Right ventricle myocardium superior (tissue), 1 donor: ENCODE data around the gene KLF7. TPM values are rescaled to one million over a fixed set of nuclear protein-coding genes. Genes with fewer than 3 reads are reported as not detected.

Experiments used
- ATAC-seq: fragments of 200-7000 bp; cut with Tn5 transposase; one replicate; pipeline ENCODE4 v1.9.1; 2020; ENCODE audit warnings: mild to moderate bottlenecking; ENCODE audit not compliant: poor library complexity
- DNase-seq: peaks from one replicate; pipeline ENCODE4 v3.0.0-alpha.2; 2020
- intact Hi-C: fragments of 100-400 bp; cut with DNase I; formaldehyde crosslinking; loops from one replicate; pipeline ENCODE4 v1.11.2; 2022
- total RNA-seq: library from RNA; stranded (reverse); fragmentation: NEBNext Ultra II Directional; extraction: Animal tissue kit (Norgen Biotek cat#: 25700); gene quantifications from one replicate; pipeline ENCODE4 v1.2.1, GENCODE V29; 2021
- donor health status: DM: no; HTN: yes; CAD: no; lungs with severe emphysema.

The KLF7 gene
- total RNA-seq, 1 donor from 2014 or later, result 19.2 TPM

GRCh38 chr2:207154556-207155510, 10.9 kb downstream of the KLF7 start:
- ATAC-seq (no peak), DNase-seq (no peak)
- intact Hi-C loops, result no loop called here

- no peak for ATAC-seq
- intact Hi-C loops, result no loop called here
- DNase-seq, result no peak
Measured at GRCh38 chr2:207153266-207153975, 12.3 kb downstream of the KLF7 start.

- intact Hi-C loops, result no loop called here
Measured at GRCh38 chr2:207151048-207151447, 14.7 kb downstream of the KLF7 start.

GRCh38 chr2:207150284-207150683, 15.5 kb downstream of the KLF7 start:
- intact Hi-C loops, result no loop called here
- DNase-seq (no peak), ATAC-seq (no peak)

More at GRCh38 chr2:207151048-207151447, 14.7 kb downstream of the KLF7 start:
- ATAC-seq (no peak), DNase-seq (no peak)

- peak; percentile 76 for ATAC-seq
- intact Hi-C loops, result no loop called here
- DNase-seq, result peak; percentile 57
Measured at GRCh38 chr2:207149249-207150213, 16.2 kb downstream of the KLF7 start.

- ATAC-seq (no peak), DNase-seq (no peak)
- intact Hi-C loops, result no loop called here
Measured at GRCh38 chr2:207148020-207148419, 17.7 kb downstream of the KLF7 start.

GRCh38 chr2:207144173-207144785, 21.5 kb downstream of the KLF7 start:
- no peak for DNase-seq
- intact Hi-C loops, result no loop called here

GRCh38 chr2:207143215-207144172, 22.3 kb downstream of the KLF7 start:
- peak; percentile 84 for ATAC-seq
- intact Hi-C loops, result no loop called here
- DNase-seq, result peak; percentile 85

More at GRCh38 chr2:207144173-207144785, 21.5 kb downstream of the KLF7 start:
- no peak for ATAC-seq

- intact Hi-C loops, result no loop called here
- DNase-seq (no peak), ATAC-seq (peak; percentile 51)
Measured at GRCh38 chr2:207142461-207142860, 23.3 kb downstream of the KLF7 start.

GRCh38 chr2:207141386-207141785, 24.4 kb downstream of the KLF7 start:
- ATAC-seq (no peak), DNase-seq (no peak)
- intact Hi-C loops, result no loop called here

- ATAC-seq (no peak), DNase-seq (no peak)
- intact Hi-C loops, result no loop called here
Measured at GRCh38 chr2:207140265-207140664, 25.5 kb downstream of the KLF7 start.

- DNase-seq (no peak), ATAC-seq (no peak)
- intact Hi-C loops, result no loop called here
Measured at GRCh38 chr2:207139552-207139951, 26.2 kb downstream of the KLF7 start.

- intact Hi-C loops, result no loop called here
- DNase-seq (no peak), ATAC-seq (no peak)
Measured at GRCh38 chr2:207138627-207139297, 27.0 kb downstream of the KLF7 start.

- ATAC-seq, result no peak
- intact Hi-C loops, result no loop called here
Measured at GRCh38 chr2:207137596-207138337, 28.0 kb downstream of the KLF7 start.

GRCh38 chr2:207136874-207137273, 28.9 kb downstream of the KLF7 start:
- ATAC-seq (no peak), DNase-seq (no peak)
- intact Hi-C loops, result no loop called here

More at GRCh38 chr2:207137596-207138337, 28.0 kb downstream of the KLF7 start:
- DNase-seq, result no peak
